GM19463 (cell line): ENCODE results near the gene PSMD1.
"Not testable (repeated sequence)": the region's sequence is repeated elsewhere in the genome, so short reads cannot be mapped to it uniquely, and the experiment has no call there.

Experiments used
- ATAC-seq: cut with Tn5 transposase; IDR thresholded peaks from one replicate; pipeline ENCODE4 v1.9.1; 2021; ENCODE audit warnings: mild to moderate bottlenecking, moderate library complexity; ENCODE audit not compliant: unreplicated experiment

The PSMD1 gene

GRCh38 chr2:231056453-231057416 is at the start of gene PSMD1:
PSMD1 (plus strand) TSS chr2:231056867; CDS start chr2:231057026, 159 bp downstream.
- ATAC-seq = peak; percentile 60

DNA sequence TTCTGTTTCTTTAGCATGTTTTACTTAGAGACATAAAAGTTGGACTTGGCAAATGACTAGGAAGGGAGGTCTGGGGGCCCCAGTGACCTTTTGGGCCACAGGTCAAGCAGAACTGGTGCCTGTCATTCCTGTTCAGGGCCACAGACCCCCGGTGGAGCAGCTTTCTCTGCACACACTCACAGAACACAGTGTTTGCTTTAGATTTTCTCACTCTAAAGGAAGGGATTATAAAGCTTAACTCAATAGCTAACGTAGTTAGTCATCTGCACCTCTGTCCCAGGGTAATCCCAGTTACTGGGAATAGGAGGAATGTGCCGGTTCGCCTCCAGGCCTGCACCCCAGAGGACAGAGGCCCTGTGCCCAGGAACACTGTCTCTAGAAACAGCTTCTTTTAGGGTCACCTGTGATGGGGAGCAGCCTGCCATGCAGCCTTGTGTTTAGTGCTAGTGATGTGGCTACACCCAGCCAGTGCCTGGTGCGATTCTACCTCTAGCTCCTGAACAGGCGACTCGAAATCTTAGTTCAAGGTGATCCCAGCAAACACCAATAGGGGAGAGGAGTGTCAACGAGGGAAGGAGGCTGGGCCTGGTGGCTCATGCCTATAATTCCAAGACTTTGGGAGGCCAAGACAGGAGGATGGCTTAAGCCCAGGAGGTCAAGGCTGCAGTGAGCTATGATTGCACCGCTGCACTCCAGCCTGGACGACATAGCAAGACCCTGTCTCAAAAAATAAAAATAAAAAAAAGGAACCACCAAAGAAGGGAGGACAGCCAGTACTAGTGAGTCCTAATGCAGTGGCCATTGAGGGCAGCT is 49.2 kb upstream of the PSMD1 start:
- no peak for ATAC-seq

- no peak for ATAC-seq
These were observed 48.5 kb upstream of the PSMD1 start for GRCh38 chr2:231008131-231008530.

- no peak for ATAC-seq
These were observed 47.3 kb upstream of the PSMD1 start for GRCh38 chr2:231009236-231009919.

GRCh38 chr2:231010201-231010730 is 46.4 kb upstream of the PSMD1 start:
- no peak for ATAC-seq

DNA sequence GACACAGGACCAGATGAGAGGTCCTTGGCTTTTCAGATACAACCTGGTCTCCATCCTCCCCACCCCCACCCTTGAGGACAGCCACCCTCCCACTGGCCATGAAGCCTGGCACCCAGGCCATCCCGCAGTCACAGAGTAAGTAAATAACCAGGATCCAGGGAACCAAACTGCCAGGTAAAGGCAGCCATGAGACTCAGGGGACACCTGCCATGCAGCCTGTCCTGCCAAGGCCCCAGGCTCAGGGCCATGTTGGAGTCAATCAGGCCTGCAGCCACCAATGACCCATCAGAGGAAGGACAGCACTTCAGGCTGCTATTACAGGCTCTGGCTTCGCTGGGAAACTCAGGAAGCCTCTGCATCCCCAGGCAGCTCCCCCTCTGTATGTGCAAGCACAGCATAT is 45.1 kb upstream of the PSMD1 start:
- no peak for ATAC-seq

DNA sequence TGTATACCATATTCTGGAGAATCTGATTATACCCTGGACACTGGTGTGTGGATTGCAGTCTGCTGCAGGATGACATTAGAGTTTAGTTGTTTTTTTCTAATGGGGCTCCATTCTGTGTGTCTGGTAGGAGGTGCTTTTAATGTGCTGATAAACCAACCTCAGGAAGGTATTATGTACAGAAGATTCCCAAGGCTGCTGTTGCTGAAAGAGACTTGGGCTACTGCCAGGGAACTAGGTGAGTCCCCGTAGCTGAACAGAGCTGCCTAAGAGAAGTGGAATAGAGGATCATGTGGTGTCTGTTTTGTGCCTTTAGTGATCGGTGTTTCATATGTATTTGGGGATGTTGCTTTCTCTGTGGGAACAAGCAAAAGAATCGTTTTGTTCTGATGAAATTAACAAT is 44.2 kb upstream of the PSMD1 start:
- ATAC-seq = no peak

DNA sequence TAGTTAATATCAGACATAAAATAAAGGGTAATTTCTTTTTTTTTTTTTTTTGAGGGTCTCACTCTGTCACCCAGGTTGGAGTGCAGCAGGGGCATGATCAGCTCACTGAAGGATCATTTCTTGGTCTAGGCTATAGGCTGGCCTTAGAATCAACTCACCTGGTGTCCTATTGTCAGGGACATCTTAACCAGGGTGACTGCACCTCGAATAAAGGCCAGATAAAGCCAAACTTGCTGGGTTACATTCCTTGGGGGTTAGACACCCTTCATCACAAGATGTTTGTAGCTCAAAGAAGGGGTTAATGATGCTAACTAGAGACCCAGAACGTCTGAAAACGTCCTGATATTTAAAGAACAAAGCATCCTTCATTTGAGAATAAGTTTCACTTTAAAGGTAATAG is 42.8 kb upstream of the PSMD1 start:
- ATAC-seq = no peak

DNA sequence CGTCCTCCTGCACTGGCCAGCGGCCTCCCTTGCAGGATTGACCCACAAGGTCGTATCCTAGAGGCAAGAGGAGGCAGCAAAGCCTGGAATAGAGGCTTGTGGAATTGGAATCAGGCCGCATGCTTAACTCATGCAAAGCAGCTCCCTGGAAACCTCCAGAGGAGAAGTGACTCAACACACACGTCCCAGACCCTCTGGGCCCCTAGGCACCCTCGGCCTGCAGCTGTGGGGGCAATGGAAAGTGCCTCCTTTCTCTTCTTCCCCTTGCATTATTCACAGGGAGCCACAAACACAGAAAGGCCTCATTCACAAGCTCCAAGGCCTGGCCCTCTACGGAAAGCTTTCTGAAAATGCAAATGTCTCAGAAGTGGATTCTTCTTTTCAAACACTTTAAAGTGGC is 41.2 kb upstream of the PSMD1 start:
- no peak for ATAC-seq

- no peak for ATAC-seq
These were observed 40.7 kb upstream of the PSMD1 start for GRCh38 chr2:231015926-231016325.

- ATAC-seq = no peak
These were observed 40.0 kb upstream of the PSMD1 start for GRCh38 chr2:231016566-231017230.

DNA sequence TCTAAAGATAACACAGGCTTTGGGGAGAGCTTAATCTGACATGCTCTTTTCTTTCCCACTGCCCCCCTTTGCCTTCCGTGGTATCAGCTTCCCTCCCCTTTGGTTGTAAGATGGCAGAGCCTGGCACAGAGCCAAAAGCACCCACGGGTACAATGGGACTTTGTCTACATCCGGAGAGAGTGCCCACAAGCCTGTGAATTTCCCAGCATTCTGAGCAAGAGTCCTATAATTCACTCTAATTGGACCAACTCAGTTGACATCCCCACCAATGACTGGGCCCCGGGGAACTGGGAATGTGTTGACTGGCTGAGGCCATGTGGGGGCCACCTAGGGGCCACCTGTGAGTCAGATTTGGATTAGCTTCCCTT is 39.5 kb upstream of the PSMD1 start:
- no peak for ATAC-seq

DNA sequence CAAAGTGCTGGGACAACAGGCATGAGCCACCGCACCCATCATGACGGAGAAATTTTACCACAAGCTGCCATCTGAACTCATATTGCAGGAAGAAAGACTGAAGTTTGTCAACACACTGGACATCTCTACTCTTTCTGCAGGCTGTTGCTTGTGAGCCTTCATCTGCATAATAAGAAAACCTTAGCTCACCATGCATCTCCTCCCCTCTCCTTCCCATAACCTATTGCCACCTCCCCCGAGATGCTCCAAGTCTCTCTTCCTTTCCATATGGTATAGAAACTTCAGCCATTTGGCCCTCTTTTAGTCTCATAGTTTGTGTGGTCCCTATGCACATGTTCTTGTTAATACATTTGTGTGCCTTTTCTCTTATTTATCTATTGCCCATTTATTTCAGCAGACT is 38.5 kb upstream of the PSMD1 start:
- ATAC-seq = no peak

GRCh38 chr2:231025059-231025458 is 31.6 kb upstream of the PSMD1 start:
- not testable (repeated sequence) for ATAC-seq

- no peak for ATAC-seq
These were observed 27.8 kb upstream of the PSMD1 start for GRCh38 chr2:231028889-231029288.

GRCh38 chr2:231029563-231029962 is 27.1 kb upstream of the PSMD1 start:
- ATAC-seq = no peak

DNA sequence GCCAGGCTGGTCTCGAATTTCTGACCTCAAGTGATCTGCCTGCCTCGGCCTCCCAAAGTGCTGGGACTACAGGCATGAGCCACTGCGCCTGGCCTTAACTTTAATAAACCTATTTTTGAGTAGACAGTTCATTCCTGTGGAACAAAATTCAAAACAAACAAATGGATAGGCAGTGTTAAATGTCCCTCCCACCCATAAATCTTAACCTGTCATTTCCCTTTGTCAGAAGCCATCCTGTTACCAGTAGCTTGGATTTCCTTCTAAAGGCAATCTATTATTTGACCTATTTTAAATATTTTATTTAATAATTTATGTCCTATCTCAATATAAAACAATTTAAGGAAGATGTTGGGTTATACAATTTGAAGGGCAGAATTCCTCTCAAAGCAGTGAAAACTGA is 25.9 kb upstream of the PSMD1 start:
- ATAC-seq = no peak

GRCh38 chr2:231032575-231033140 is 24.0 kb upstream of the PSMD1 start:
- no peak for ATAC-seq

DNA sequence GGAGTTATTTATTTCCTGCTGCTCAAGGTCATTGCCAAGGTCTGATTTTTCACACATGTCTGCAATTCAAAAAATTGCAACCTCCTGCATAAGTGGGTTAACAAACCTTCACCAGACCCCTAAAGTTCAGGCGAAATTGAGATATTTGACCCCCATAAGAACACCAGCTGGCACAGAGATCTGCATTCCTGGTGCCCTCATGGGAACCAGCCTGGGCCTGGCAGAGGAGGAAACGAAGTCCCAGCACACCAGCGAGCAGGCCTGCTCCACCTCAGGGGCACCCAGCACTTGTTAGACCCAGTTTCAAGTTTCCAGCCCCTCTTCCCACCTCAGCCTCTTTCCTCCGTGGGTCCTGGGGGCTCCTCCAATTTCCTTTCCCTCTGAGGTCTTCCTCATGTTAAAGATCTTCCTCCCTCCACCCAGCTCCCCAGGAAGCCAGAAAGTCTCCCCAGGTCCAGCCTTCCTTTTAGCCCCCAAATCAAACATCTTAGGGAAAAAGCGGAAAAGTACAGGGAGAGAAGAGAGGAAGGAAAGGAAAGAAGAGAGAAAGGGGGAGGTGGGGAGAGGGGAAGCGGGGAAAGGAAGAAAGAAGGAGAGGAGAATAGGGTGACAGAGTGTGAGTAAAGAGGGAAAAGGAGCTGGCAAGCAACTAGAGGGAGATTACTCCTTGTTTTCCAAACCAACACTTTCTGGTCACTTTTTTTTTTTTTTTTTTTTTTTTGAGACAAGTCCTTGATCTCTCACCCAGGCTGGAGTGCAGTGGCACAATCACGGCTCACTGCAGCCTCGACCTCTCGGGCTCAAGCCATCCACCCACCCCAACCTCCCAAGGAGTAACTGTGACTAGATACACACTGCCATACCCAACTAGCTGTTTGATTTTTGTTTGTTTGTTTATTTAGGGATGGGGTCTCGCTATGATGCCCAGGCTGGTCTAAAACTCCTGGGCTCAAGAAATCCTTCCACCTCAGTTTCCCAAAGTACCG is 23.2 kb upstream of the PSMD1 start:
- ATAC-seq = no peak
